ENCODE measurements around the gene PCDH18. TPM values are rescaled to one million over a fixed set of nuclear protein-coding genes. Genes with fewer than 3 reads are reported as not detected.

The PCDH18 gene
- polyA plus RNA-seq (2013, experiment 1 of 2): 47.9 TPM
- 43.3 TPM for polyA plus RNA-seq (2013, experiment 2 of 2)

- Histone ChIP-seq H3K9me3 (ENCODE audit: control insufficient read depth, low read length) (no peaks in the 10 kb centered on the region), H3K27ac (ENCODE audit: low read depth, low read length, severe bottlenecking) (peak within 1 kb of the TSS; percentile 89), H3K4me3 (ENCODE audit: extremely low read depth, insufficient read depth, low read length, poor library complexity, severe bottlenecking) (peak within 1 kb of the TSS; percentile 76), H3K4me1 (ENCODE audit: control insufficient read depth, insufficient read depth, low read length, poor library complexity, severe bottlenecking) (peaks cover 15% of the 10 kb centered on the region), H3K36me3 (ENCODE audit: control insufficient read depth, insufficient read depth, low read length) (peaks cover 27% of the 10 kb centered on the region)
- WGBS, 2 experiments (ENCODE audit: insufficient coverage in 2 of 2): 0% methylated on average over 17 of the region's 28 CpGs
Observed at GRCh38 chr4:137531986-137532868, at the start of gene PCDH18. PCDH18 (minus strand) TSS chr4:137532494; CDS start chr4:137532088, 406 bp downstream.

- no peak overlapping the region for H3K27ac ChIP-seq (ENCODE audit: low read depth, low read length, severe bottlenecking)
- no peaks in the 10 kb centered on the region for H3K36me3 ChIP-seq (ENCODE audit: control insufficient read depth, insufficient read depth, low read length)
- H3K4me1 ChIP-seq (ENCODE audit: control insufficient read depth, insufficient read depth, low read length, poor library complexity, severe bottlenecking): no peaks in the 10 kb centered on the region
- WGBS, 2 experiments (ENCODE audit: insufficient coverage in 2 of 2): no CpG with 5 or more reads among the region's 1 CpG
- H3K4me3 ChIP-seq (ENCODE audit: extremely low read depth, insufficient read depth, low read length, poor library complexity, severe bottlenecking): no peak overlapping the region
- no peaks in the 10 kb centered on the region for H3K9me3 ChIP-seq (ENCODE audit: control insufficient read depth, low read length)
Observed at GRCh38 chr4:137576446-137576845, 44.2 kb upstream of the PCDH18 start.

- Histone ChIP-seq H3K27ac (ENCODE audit: low read depth, low read length, severe bottlenecking) (no peak overlapping the region), H3K4me3 (ENCODE audit: extremely low read depth, insufficient read depth, low read length, poor library complexity, severe bottlenecking) (no peak overlapping the region), H3K4me1 (ENCODE audit: control insufficient read depth, insufficient read depth, low read length, poor library complexity, severe bottlenecking) (no peaks in the 10 kb centered on the region), H3K9me3 (ENCODE audit: control insufficient read depth, low read length) (no peaks in the 10 kb centered on the region), H3K36me3 (ENCODE audit: control insufficient read depth, insufficient read depth, low read length) (no peaks in the 10 kb centered on the region)
- WGBS, 2 experiments (ENCODE audit: insufficient coverage in 2 of 2): 85 to 88% methylated on average over 1 of the region's 1 CpG
Observed at GRCh38 chr4:137572647-137573046, 40.4 kb upstream of the PCDH18 start.

- no CpG with 5 or more reads among the region's 2 CpGs for WGBS, 2 experiments (ENCODE audit: insufficient coverage in 2 of 2)
- no peaks in the 10 kb centered on the region for H3K36me3 ChIP-seq (ENCODE audit: control insufficient read depth, insufficient read depth, low read length)
- no peaks in the 10 kb centered on the region for H3K9me3 ChIP-seq (ENCODE audit: control insufficient read depth, low read length)
Observed at GRCh38 chr4:137572163-137572562, 39.9 kb upstream of the PCDH18 start.

GRCh38 chr4:137559801-137560200, 27.5 kb upstream of the PCDH18 start:
- Histone ChIP-seq H3K4me3 (ENCODE audit: extremely low read depth, insufficient read depth, low read length, poor library complexity, severe bottlenecking) (no peak overlapping the region), H3K27ac (ENCODE audit: low read depth, low read length, severe bottlenecking) (no peak overlapping the region), H3K4me1 (ENCODE audit: control insufficient read depth, insufficient read depth, low read length, poor library complexity, severe bottlenecking) (no peaks in the 10 kb centered on the region), H3K9me3 (ENCODE audit: control insufficient read depth, low read length) (no peaks in the 10 kb centered on the region), H3K36me3 (ENCODE audit: control insufficient read depth, insufficient read depth, low read length) (no peaks in the 10 kb centered on the region)
- no CpG with 5 or more reads among the region's 1 CpG for WGBS, 2 experiments (ENCODE audit: insufficient coverage in 2 of 2)

More at GRCh38 chr4:137572163-137572562, 39.9 kb upstream of the PCDH18 start:
- H3K27ac ChIP-seq (ENCODE audit: low read depth, low read length, severe bottlenecking): no peak overlapping the region
- no peaks in the 10 kb centered on the region for H3K4me1 ChIP-seq (ENCODE audit: control insufficient read depth, insufficient read depth, low read length, poor library complexity, severe bottlenecking)
- no peak overlapping the region for H3K4me3 ChIP-seq (ENCODE audit: extremely low read depth, insufficient read depth, low read length, poor library complexity, severe bottlenecking)

GRCh38 chr4:137558951-137559350, 26.7 kb upstream of the PCDH18 start:
- Histone ChIP-seq H3K9me3 (ENCODE audit: control insufficient read depth, low read length) (no peaks in the 10 kb centered on the region), H3K27ac (ENCODE audit: low read depth, low read length, severe bottlenecking) (peak overlapping the region; percentile 30), H3K36me3 (ENCODE audit: control insufficient read depth, insufficient read depth, low read length) (no peaks in the 10 kb centered on the region), H3K4me1 (ENCODE audit: control insufficient read depth, insufficient read depth, low read length, poor library complexity, severe bottlenecking) (no peaks in the 10 kb centered on the region), H3K4me3 (ENCODE audit: extremely low read depth, insufficient read depth, low read length, poor library complexity, severe bottlenecking) (no peak overlapping the region)
- WGBS, 2 experiments (ENCODE audit: insufficient coverage in 2 of 2): 75% methylated on average over 1 of the region's 2 CpGs; no CpG with 5 or more reads in 1 of the 2 experiments

GRCh38 chr4:137545461-137545861, 13.2 kb upstream of the PCDH18 start:
- H3K36me3 ChIP-seq (ENCODE audit: control insufficient read depth, insufficient read depth, low read length): no peaks in the 10 kb centered on the region
- peak overlapping the region; percentile 67 for H3K27ac ChIP-seq (ENCODE audit: low read depth, low read length, severe bottlenecking)
- WGBS, 2 experiments (ENCODE audit: insufficient coverage in 2 of 2): 71% methylated on average over 3 of the region's 4 CpGs; no CpG with 5 or more reads in 1 of the 2 experiments
- no peaks in the 10 kb centered on the region for H3K9me3 ChIP-seq (ENCODE audit: control insufficient read depth, low read length)
- H3K4me1 ChIP-seq (ENCODE audit: control insufficient read depth, insufficient read depth, low read length, poor library complexity, severe bottlenecking): peaks cover 9% of the 10 kb centered on the region
- no peak overlapping the region for H3K4me3 ChIP-seq (ENCODE audit: extremely low read depth, insufficient read depth, low read length, poor library complexity, severe bottlenecking)

GRCh38 chr4:137543648-137544047, 11.4 kb upstream of the PCDH18 start:
- Histone ChIP-seq H3K4me1 (ENCODE audit: control insufficient read depth, insufficient read depth, low read length, poor library complexity, severe bottlenecking) (peaks cover 9% of the 10 kb centered on the region), H3K36me3 (ENCODE audit: control insufficient read depth, insufficient read depth, low read length) (no peaks in the 10 kb centered on the region), H3K9me3 (ENCODE audit: control insufficient read depth, low read length) (no peaks in the 10 kb centered on the region), H3K4me3 (ENCODE audit: extremely low read depth, insufficient read depth, low read length, poor library complexity, severe bottlenecking) (no peak overlapping the region), H3K27ac (ENCODE audit: low read depth, low read length, severe bottlenecking) (peak overlapping the region; percentile 7)
- WGBS, 2 experiments (ENCODE audit: insufficient coverage in 2 of 2): no CpG with 5 or more reads among the region's 3 CpGs

- Histone ChIP-seq H3K9me3 (ENCODE audit: control insufficient read depth, low read length) (peaks cover 3% of the 10 kb centered on the region), H3K4me1 (ENCODE audit: control insufficient read depth, insufficient read depth, low read length, poor library complexity, severe bottlenecking) (peaks cover 9% of the 10 kb centered on the region), H3K36me3 (ENCODE audit: control insufficient read depth, insufficient read depth, low read length) (no peaks in the 10 kb centered on the region), H3K27ac (ENCODE audit: low read depth, low read length, severe bottlenecking) (peak overlapping the region; percentile 7), H3K4me3 (ENCODE audit: extremely low read depth, insufficient read depth, low read length, poor library complexity, severe bottlenecking) (no peak overlapping the region)
- no CpG with 5 or more reads among the region's 2 CpGs for WGBS, 2 experiments (ENCODE audit: insufficient coverage in 2 of 2)
Observed at GRCh38 chr4:137543198-137543597, 10.9 kb upstream of the PCDH18 start.

- Histone ChIP-seq H3K4me1 (ENCODE audit: control insufficient read depth, insufficient read depth, low read length, poor library complexity, severe bottlenecking) (peaks cover 9% of the 10 kb centered on the region), H3K36me3 (ENCODE audit: control insufficient read depth, insufficient read depth, low read length) (no peaks in the 10 kb centered on the region), H3K4me3 (ENCODE audit: extremely low read depth, insufficient read depth, low read length, poor library complexity, severe bottlenecking) (no peak overlapping the region), H3K27ac (ENCODE audit: low read depth, low read length, severe bottlenecking) (no peak overlapping the region), H3K9me3 (ENCODE audit: control insufficient read depth, low read length) (peaks cover 6% of the 10 kb centered on the region)
- WGBS, 2 experiments (ENCODE audit: insufficient coverage in 2 of 2): 77 to 100% methylated on average over 1 to 2 of the region's 7 CpGs
Observed at GRCh38 chr4:137541876-137542646, 9.8 kb upstream of the PCDH18 start.

Measured in mesodermal cell (in vitro differentiated cells).